AG09319 (cell line): ENCODE results near the gene GMPPA.

Source experiments
- DNase-seq: peaks from one replicate; pipeline ENCODE4 v3.0.0-alpha.2; 2010; ENCODE audit warnings: low read depth; ENCODE audit errors: extremely low read depth
- TF ChIP-seq, protein P1 (sequence below): IDR thresholded peaks from 2 replicates; pipeline ENCODE4 v1.5.1; 2011; ENCODE audit warnings: low read depth, mild to moderate bottlenecking, inconsistent platforms, low read length, moderate library complexity

Gene GMPPA

GRCh38 chr2:219462349-219462748 is 36.3 kb upstream of the GMPPA start:
- DNase-seq, result no peak
- TF ChIP-seq, protein P1, sequence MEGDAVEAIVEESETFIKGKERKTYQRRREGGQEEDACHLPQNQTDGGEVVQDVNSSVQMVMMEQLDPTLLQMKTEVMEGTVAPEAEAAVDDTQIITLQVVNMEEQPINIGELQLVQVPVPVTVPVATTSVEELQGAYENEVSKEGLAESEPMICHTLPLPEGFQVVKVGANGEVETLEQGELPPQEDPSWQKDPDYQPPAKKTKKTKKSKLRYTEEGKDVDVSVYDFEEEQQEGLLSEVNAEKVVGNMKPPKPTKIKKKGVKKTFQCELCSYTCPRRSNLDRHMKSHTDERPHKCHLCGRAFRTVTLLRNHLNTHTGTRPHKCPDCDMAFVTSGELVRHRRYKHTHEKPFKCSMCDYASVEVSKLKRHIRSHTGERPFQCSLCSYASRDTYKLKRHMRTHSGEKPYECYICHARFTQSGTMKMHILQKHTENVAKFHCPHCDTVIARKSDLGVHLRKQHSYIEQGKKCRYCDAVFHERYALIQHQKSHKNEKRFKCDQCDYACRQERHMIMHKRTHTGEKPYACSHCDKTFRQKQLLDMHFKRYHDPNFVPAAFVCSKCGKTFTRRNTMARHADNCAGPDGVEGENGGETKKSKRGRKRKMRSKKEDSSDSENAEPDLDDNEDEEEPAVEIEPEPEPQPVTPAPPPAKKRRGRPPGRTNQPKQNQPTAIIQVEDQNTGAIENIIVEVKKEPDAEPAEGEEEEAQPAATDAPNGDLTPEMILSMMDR, result no peak

- TF ChIP-seq, protein P1, result no peak
- no peak for DNase-seq
Observed at GRCh38 chr2:219464286-219465032, 34.2 kb upstream of the GMPPA start.

DNA sequence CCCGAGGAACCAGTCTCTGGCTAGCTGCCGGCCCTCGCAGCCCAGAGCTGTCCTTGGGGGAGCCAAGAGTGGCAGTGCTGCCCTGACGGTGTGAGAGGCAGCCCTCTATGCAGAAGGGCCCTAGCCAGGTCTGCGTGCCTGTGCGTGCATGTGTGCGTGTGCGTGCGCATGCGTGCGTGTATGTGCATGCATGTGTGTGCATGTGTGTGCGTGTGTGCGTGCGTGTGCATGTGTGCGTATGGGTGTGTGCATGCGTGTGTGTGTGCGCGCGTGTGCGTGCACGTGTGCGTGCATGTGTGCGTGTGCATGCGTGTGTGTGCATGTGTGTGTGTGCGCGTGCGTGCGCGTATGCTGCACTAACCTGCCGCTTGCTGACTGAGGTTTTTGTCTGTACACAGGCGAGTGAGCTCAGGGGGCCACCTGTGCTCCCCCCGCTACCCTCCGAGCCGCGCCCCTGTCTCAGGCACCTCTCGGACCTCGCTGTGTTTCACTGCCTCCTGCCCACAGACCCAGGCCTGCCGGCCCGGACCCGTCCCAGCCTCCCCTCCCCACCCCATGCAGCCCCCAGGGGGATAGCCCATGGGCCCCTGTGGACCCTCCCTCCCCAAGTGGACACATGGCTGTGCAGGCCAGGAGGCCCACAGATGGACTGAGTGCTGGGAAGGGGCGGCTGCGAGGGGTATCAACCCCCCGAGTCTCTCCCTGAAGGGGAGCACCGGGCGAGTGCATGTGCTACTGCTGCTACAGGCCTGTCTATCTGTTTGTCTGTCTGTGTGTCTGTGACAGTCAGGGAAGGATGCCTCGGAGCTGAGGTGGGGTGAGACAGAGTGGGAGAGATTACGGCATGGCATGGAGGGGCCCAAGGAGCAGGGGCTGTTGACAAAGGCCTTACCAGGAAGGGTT is 32.8 kb upstream of the GMPPA start:
- TF ChIP-seq, protein P1, result no peak
- no peak for DNase-seq

- TF ChIP-seq, protein P1, result no peak
- DNase-seq, result no peak
Observed at GRCh38 chr2:219466816-219467735, 31.6 kb upstream of the GMPPA start.

- no peak for DNase-seq
- TF ChIP-seq, protein P1, result no peak
Observed at GRCh38 chr2:219467736-219468075, 31.0 kb upstream of the GMPPA start.

DNA sequence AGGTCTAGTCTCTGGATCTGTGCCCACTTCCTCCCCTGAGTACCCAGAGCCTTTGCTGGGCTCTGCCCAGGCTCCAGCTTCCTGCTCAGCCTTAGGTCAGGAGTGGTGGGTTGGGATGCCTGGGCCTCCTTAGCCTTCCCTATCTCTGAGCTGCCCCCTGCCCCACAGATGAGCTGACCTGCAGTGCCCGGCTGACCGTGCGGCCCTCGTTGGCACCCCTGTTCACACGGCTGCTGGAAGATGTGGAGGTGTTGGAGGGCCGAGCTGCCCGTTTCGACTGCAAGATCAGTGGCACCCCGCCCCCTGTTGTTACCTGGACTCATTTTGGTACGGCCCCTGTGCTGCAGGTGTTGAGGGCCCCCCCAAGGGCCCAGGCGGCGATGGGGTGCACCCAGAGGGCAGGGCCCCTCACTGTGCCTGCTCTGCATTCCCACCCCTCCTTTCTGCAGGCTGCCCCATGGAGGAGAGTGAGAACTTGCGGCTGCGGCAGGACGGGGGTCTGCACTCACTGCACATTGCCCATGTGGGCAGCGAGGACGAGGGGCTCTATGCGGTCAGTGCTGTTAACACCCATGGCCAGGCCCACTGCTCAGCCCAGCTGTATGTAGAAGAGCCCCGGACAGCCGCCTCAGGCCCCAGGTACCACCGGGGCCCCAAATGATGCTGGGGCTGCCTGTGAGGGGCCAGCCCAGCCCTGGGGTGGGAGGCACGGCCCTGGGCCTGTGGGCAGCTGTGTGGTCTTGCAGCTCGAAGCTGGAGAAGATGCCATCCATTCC is 30.1 kb upstream of the GMPPA start:
- TF ChIP-seq, protein P1, result no peak
- DNase-seq, result no peak
